GM21367 (cell line): Measurements from ENCODE around the gene OR2AP1.
"Not testable (repeated sequence)": the region's sequence is repeated elsewhere in the genome, so short reads cannot be mapped to it uniquely, and the experiment has no call there.

Experiments used
- ATAC-seq: cut with Tn5 transposase; IDR thresholded peaks from one replicate; pipeline ENCODE4 v1.9.1; 2021; ENCODE audit not compliant: unreplicated experiment

The OR2AP1 gene

DNA sequence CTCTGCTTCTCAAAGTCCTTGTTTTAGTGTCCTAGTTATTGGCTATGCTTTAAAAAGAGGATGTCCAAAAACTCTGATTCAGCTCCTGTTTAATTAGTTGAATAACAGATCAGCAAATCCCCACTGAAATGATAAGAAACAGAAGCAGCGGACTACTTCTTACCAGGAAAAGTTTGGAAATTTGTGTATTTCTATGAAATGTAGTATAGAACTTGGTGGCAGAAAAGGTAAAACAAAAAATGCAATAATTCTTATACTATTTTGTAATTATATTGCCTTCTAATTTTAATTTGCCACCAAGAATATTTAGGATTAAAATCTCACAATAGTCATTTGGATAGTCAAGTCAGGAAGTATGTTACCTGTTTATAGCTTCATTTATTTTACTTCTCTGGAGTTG, at the start of gene OR2AP1:
TSS of gene OR2AP1 (plus strand) at position 301 of the 400 bp plus-strand sequence. CDS start 1,947 bp downstream, outside the sequence.
- no peak for ATAC-seq

DNA sequence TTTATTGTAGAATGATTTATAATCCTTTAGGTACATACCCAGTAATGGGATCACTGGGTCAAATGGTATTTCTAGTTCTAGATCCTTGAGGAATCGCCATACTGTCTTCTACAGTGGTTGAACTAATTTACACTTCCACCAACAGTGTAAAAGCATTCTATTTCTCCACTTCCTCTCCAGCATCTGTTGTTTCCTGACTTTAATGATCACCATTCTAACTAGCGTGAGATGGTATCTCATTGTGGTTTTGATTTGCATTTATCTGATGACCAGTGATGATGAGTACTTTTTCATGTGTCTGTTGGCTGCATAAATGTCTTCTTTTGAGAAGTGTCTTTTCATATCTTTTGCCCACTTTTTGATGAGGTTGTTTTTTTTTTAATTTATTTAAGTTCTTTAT, 24.0 kb upstream of the OR2AP1 start:
- ATAC-seq = not testable (repeated sequence)

DNA sequence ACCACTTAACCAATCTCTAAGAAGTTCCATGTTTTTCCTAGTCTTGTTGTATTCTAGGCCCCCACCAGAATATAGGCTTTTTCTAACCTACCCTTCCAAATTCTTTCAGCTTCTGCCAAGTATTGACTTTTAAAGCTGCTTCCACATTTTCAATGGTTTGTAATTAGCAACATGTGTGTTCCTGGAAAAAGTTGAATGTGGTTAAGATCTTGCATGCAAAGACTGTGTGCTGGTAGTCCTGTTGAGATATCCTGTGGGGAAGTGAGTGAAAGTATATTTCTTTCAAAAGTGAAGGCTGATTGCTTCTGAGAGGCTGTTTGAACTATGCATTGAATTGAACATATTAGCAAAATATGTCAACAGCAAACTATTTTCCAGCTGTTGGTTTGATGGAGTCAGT, 23.5 kb upstream of the OR2AP1 start:
- no peak for ATAC-seq

DNA sequence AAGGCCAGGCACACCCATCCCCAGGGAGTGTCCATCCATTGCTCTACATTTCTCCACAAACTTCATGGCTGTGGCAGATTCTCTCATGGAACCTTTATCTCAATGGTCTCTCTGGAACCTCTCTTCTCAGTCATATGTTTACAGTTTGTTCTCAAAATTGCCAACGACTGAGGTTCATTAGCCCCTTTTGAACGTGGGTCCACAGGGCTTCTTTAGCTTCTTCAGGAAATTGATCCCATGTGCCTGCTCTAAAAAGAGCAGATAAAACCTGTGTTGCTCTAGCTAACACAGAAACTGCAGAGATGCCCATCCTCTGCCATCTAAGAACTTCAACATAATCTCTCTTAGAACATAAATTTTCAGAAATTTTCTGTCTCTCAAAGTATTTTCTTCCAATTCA, 23.0 kb upstream of the OR2AP1 start, which contains the start of gene OR6C4:
TSS of gene OR6C4 (plus strand) at position 301 of the 400 bp plus-strand sequence. CDS start 1,625 bp downstream, outside the sequence.
- no peak for ATAC-seq

DNA sequence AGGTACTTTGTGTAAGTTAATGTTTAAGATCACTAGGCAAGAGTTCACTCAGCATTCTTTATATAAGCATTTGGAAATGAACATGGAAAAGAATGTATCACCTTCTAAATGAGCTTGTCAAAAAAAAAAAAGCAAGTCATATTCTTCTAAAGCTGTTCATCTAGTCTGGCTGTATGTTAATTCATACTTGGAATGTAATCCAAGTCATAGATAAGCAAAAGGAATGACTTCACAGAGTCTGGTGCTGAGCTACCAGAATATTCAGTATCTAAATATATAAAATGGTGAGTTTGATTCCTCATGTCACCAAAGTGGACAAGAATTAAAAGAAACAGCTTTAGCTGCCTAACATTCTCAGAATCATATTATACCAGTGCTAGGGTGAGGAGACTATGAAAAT, 18.0 kb upstream of the OR2AP1 start:
- ATAC-seq = no peak

DNA sequence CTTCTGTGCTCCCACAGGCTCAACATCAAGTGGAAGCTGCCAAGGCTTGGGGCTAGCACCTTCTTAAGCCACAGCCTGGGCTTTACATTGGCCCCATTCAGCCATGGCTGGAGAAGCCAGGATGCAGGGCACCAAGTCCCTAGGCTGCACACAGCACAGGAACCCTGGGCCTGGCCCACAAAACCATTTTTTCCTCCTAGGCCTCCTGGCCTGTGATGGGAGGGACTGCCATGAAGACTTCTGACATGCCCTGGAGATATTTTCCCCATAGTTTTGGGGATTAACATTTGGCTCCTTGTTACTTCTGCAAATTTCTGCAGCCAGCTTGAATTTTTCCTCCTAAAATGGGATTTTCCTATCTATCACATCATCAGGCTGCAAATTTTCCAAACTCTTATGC, 2.2 kb upstream of the OR2AP1 start:
- ATAC-seq = not testable (repeated sequence)

DNA sequence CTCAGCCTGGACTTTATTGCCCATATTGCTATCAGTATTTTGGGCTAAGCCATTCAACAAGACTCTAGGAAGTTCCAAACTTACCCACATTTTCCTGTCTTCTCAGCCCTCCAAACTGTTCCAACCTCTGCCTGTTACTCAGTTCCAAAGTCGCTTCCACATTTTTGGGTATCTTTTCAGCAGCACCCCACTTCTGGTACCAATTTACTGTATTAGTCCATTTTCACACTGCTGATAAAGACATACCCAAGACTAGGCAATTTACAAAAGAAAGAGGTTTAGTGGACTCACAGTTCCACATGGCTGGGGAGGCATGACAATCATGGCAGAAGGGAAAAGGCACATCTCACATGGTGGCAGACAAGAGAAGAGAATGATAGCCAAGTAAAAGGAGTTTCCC, 1.6 kb upstream of the OR2AP1 start:
- not testable (repeated sequence) for ATAC-seq

DNA sequence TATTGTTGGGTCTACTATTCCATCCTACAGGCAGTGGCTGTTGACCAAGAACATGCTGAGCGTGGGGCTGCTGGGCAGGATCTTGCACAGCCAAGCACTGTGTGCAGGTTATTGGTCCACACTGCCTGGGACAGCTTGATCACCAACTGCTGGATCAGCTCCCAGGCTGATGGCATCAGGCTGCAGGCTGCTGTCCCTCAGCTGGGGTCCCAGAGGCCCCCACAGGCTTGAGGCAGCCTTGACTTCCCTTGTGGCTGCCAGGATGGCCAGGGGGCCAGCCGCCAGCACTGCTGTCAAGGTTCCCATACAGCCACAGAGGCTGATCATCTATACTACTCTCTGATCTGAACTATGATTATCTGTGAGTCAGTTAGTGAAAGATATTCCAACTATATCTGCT, 9.8 kb downstream of the OR2AP1 start:
- ATAC-seq = no peak

DNA sequence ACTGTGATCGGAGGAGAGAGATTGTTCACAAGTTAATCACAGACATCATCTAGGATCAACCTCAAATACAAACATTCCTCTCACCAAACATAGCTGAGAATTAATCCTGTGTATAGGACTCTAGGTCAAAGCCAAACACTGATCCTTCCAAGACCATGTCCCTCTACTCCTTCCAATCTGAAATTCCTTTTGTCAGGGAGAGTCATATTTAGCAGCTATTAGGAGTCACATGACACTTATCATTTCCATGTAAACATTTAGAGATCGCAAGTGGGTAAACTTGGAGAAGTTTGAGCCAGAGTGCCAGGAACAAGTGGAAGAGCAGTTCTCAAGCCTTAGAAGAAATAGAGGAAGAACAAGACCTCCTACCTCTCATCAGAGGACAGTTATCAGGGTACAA, 13.5 kb downstream of the OR2AP1 start:
- ATAC-seq = no peak

DNA sequence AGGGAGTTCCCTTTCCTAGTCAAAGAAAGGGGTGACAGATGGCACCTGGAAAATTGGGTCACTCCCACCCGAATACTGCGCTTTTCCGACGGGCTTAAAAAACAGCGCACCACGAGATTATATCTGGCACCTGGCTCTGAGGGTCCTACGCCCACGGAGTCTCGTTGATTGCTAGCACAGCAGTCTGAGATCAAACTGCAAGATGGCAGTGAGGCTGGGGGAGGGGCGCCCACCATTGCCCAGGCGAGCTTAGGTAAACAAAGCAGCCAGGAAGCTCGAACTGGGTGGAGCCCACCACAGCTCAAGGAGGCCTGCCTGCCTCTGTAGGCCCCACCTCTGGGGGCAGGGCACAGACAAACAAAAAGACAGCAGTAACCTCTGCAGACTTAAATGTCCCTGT, 17.9 kb downstream of the OR2AP1 start:
- ATAC-seq = not testable (repeated sequence)

DNA sequence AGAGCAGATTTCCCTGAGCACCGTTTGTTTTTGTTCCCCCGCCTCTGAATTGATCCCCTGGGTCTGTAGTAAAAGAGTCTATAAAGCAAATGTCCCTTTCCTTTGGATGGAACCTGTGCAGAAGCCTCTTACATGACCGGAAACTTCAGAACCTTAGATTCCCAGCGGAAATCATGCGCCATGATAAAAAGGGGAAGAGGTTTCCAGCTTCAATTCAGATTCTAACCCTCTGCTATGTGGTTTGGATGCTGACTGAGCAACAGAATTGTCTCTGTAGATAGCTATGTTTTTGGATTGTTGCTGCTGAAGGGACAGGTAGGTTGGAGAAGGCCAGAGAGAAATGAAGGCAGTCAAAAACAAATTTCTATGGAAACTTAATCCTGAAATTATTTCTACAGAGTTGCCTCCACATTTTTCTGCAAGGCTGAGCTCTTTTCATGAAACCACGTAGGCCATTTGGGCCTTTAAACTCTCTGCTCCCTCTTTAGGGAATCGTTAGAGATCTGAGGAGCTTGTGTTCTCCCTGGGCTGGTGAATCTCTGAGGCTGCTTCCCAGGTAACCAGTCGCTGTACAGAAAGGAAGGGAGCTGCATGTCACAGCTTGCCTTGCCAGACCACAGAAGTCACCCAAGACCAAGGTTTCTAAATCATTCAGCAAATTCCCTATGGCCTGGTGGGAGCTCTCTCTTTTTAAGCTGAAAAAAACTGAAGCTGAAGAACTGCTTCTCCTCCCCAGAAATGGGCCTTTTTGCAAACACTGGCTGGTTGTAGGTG, 35.7 kb downstream of the OR2AP1 start:
- ATAC-seq = no peak

DNA sequence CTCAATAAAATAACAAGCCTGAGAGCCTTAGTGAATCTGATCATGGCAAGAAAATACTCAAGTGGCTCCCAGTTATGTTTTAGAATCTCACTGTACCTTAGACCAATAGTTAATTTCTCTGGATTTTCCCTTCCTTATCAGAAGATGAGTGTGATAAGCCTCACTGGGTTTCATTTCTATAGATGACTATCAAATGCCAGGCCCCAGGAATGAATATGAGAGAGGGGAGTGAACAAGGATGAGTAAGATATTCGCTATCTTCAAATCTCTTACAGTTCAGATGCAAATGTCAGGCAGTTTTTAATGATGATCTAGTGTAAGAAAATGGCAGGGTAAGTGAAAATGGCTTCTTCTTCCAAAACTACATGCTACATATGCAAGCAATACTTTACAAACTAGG, 38.3 kb downstream of the OR2AP1 start:
- ATAC-seq = no peak

DNA sequence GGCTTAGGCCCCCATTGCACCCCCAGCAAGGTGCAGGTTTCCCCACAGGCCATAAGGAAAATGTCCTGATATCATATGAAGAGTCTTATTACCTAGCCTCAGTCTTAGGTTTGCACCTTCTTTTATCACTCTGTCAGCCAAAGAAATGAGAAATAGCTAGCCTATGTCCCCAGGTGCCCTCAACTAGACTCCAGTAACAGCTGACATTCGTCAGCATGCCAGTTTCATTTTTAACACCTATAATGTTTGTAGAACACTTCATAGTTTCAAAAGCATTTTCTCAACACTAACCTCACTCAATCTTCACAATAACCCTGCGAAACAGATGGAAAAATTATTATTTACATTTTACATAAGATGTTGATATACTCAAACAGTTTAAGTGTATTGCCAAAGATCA, 40.4 kb downstream of the OR2AP1 start:
- ATAC-seq = no peak

DNA sequence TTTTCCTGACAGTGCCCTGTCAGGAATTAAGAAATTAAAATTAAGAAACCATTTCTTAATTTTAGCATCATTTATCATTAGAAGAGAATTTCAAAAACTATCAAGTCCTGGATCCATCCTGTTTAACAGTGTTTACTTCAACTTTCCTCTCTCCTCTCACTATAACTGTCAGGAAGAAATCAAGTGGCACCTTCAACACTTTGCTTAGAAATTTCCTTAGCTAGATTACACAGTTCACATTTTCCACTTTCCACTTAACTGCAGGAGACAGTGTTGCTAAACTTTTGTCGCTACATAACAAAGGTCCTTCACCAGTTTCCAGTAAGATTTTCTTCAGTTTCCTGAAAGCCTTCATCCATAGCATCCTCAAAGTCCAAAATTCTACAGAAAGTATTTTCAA, 42.5 kb downstream of the OR2AP1 start:
- no peak for ATAC-seq

DNA sequence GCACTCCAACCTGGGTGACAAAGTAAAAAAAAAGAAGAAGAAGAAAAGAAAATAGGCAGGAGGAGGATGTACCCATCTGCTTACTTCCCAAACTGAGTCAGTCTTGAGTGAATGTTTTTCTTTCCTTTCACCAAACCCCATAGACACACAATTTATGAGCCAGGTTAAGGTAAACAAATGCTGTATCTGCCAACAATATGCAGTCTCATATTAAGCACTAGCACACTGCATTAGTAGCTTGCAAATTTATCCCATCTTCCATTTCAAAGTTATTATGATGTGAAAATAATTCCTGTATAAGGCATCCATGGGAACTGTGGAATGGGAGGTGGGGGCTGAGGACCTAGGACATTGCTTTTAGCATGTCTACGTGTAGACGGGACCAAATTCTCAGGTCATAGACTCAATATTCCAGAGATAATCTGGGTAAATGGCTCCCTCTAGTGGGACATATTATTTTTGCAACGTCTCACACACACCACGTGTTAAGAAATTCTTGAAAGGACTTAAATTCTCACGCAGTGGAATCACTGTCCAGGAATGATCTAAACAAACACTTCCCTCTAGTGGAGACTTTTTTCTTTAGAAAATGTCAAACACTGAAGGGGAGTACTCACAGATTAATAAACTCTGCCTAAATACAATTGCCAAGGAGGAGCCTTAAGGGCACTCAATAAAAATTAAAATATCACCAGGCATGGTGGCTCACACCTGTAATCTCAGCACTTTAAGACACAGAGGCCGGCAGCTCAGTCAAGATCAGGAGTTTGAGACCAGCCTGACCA, 47.3 kb downstream of the OR2AP1 start:
- ATAC-seq = peak; percentile 89

DNA sequence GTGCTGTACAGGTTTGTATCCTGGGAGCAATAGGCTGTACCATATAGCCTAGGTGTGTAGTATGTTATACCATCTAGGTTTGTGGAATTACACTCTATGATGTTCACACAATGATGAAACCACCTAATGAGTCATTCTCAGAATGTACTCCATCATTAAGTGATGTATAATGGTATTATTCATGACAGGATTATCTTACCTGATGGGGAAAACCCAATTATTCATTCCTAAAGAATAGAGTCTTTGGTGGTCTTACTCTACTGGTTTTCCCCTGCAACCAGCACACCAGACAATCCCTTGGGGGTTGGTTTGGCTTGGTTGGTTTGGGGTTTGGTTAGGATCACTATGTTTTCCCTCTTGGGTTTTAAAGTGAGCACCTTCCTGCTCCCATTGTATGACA, 51.8 kb downstream of the OR2AP1 start:
- no peak for ATAC-seq
